Natural killer cell (primary cell): ENCODE measurements around the gene SUMF1. TPM values are rescaled to one million over a fixed set of nuclear protein-coding genes. Genes with fewer than 3 reads are reported as not detected.

Experiments used
- ATAC-seq, 3 donors: fragments of 150-1000 bp in 2 of 3; fragments of 200-7000 bp in 1 of 3; cut with Tn5 transposase; 1 replicate in 1 of 3; 2 replicates in 2 of 3; pipeline ENCODE4 v1.10.0; 2021; ENCODE audit warnings: mild to moderate bottlenecking in 2 of 3, moderate library complexity in 2 of 3
- DNase-seq, 2 donors: peaks; one replicate each; pipeline versions ENCODE4 v3.0.0 to v3.0.0-alpha.2; 2013 to 2021; ENCODE audit warnings: mixed read lengths in 1 of 2
- H3K27ac ChIP-seq: one replicate; pipeline ENCODE4 v1.5.1; 2013; ENCODE audit warnings: mild to moderate bottlenecking, low read length
- H3K27me3 ChIP-seq: one replicate; pipeline ENCODE4 v1.6.1; 2013; ENCODE audit warnings: low read length; ENCODE audit not compliant: control insufficient read depth, insufficient read depth
- H3K36me3 ChIP-seq: one replicate; pipeline ENCODE4 v1.6.1; 2013; ENCODE audit warnings: low read length; ENCODE audit not compliant: control insufficient read depth, insufficient read depth
- H3K4me1 ChIP-seq: one replicate; pipeline ENCODE4 v1.6.1; 2013; ENCODE audit warnings: low read length; ENCODE audit not compliant: control insufficient read depth, insufficient read depth
- H3K4me3 ChIP-seq: one replicate; pipeline ENCODE4 v1.5.1; 2013; ENCODE audit warnings: low read length
- H3K9me3 ChIP-seq: one replicate; pipeline ENCODE4 v1.6.1; 2013; ENCODE audit warnings: low read length; ENCODE audit not compliant: control insufficient read depth, insufficient read depth
- H3K27ac Mint-ChIP-seq, 2 donors: one replicate each; pipeline ENCODE4 v1.8.0; 2022; ENCODE audit warnings: mild to moderate bottlenecking in 2 of 2, mixed read lengths in 2 of 2, moderate library complexity in 1 of 2
- H3K27me3 Mint-ChIP-seq, 2 donors: one replicate each; pipeline ENCODE4 v1.8.0; 2022; ENCODE audit warnings: low read depth in 2 of 2, mixed read lengths in 2 of 2
- H3K36me3 Mint-ChIP-seq: one replicate; pipeline ENCODE4 v1.8.0; 2022; ENCODE audit warnings: mixed read lengths
- H3K4me1 Mint-ChIP-seq, 2 donors: one replicate each; pipeline ENCODE4 v1.8.0; 2022; ENCODE audit warnings: mixed read lengths in 2 of 2
- H3K4me3 Mint-ChIP-seq: one replicate; pipeline ENCODE4 v1.8.0; 2022; ENCODE audit warnings: mild to moderate bottlenecking, moderate library complexity, mixed read lengths
- H3K9me3 Mint-ChIP-seq, 2 donors: one replicate each; pipeline ENCODE4 v1.8.0; 2022; ENCODE audit warnings: mixed read lengths in 2 of 2
- WGBS: methylation state at CpG from one replicate; pipeline ENCODE4 v1.1.7; 2013; ENCODE audit warnings: missing lambda C conversion rate; ENCODE audit not compliant: insufficient coverage; 5-methylcytosine and 5-hydroxymethylcytosine counted together
- intact Hi-C: fragments of 100-400 bp; cut with micrococcal nuclease; formaldehyde crosslinking; loops from one replicate; pipeline ENCODE4 v1.14.2; 2022
- total RNA-seq, 4 donors: library from RNA; stranded (reverse); fragments of 120-200 nt in 1 of 4; gene quantifications; one replicate each; pipeline versions ENCODE4 v1.2.3 to v1.2.4, GENCODE V29; 2013 to 2022
- TF ChIP-seq, protein P1 (sequence below): fragments of 200-600 bp; IDR thresholded peaks from one replicate; pipeline ENCODE4 v1.8.0; 2022; ENCODE audit warnings: antibody characterized with exemption

Gene SUMF1
- total RNA-seq, 3 donors from 2014 or later (not counting 1 experiment from before 2014, with no cell fraction given), result 16.3 to 19.8 (median 19.3) TPM

DNA sequence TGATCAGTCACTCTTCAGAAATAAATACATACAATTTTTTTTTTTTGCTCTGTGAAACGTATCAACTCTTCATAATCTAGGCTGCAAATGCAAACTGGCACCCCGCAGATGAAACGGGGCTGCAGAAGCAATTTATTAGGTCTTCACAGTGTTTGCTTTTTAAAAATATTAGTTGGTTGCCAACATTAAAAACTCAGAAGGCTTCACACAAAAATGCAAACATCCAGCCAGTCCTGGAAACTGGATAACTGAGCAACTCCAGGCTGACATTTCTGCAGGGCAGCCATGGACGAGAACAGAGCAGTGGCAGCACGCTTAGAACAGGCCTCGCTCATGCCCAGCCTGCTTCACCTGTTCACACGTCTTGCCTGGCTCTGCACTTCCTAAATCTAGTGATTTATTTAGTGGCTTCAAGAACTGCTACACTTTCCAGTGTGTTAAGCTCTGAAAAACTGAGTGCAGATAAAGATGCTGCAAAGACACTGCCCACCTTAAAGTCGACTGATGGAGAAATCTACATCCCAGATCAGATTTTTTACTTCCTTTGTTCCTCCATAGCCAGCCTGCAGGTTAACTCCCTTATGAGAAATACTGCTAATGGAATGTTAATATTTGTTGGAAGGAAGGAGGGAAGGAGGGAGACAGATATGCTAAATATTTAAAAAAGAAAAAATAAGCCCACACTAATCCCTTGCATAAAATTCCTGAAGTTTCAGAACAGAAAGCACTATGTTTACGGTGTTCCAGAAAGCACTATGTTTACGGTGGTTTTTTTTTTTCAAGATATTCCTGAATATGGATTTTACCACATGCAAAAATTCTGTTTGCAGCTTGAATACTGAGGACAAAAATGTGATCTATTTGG lies 110.3 kb downstream of the SUMF1 start:
- Mint-ChIP-seq H3K27ac (peak overlapping the region in 1 of 2 donors; percentile 25), H3K4me3 (no peak overlapping the region), H3K4me1 (peaks cover 8 to 12% of the 10 kb centered on the region in 2 donors), H3K9me3 (no peaks in the 10 kb centered on the region), H3K36me3 (no peaks in the 10 kb centered on the region), H3K27me3 (no peaks in the 10 kb centered on the region)
- no peak for DNase-seq
- ATAC-seq, result no peak
- Histone ChIP-seq H3K27me3 (no peaks in the 10 kb centered on the region), H3K4me3 (no peak overlapping the region), H3K9me3 (no peaks in the 10 kb centered on the region), H3K36me3 (peaks cover 1% of the 10 kb centered on the region), H3K27ac (no peak overlapping the region), H3K4me1 (peaks cover 2% of the 10 kb centered on the region)
- TF ChIP-seq, protein P1, sequence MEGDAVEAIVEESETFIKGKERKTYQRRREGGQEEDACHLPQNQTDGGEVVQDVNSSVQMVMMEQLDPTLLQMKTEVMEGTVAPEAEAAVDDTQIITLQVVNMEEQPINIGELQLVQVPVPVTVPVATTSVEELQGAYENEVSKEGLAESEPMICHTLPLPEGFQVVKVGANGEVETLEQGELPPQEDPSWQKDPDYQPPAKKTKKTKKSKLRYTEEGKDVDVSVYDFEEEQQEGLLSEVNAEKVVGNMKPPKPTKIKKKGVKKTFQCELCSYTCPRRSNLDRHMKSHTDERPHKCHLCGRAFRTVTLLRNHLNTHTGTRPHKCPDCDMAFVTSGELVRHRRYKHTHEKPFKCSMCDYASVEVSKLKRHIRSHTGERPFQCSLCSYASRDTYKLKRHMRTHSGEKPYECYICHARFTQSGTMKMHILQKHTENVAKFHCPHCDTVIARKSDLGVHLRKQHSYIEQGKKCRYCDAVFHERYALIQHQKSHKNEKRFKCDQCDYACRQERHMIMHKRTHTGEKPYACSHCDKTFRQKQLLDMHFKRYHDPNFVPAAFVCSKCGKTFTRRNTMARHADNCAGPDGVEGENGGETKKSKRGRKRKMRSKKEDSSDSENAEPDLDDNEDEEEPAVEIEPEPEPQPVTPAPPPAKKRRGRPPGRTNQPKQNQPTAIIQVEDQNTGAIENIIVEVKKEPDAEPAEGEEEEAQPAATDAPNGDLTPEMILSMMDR, result no peak
- WGBS, result 96% methylated on average over 10 of the region's 10 CpGs
- intact Hi-C loops, result loop anchor here (10.0 kb wide), 1 partner anchor 628 kb away; no protein-coding TSS in a partner anchor

DNA sequence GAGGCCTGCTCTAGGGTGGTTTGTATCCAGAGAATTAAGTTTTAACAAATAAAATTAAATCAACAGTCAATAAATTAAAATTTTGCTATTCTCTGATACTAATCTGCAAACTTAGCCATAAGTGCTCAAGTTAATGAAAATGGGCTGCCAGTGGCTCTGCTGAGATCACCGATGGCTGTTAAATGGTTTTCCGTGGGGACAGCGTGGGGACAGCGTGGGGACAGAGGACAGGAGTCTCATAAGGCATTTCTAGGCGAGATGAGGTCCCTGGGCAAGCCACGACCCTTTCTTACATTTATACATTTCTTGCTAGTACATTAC lies 110.9 kb downstream of the SUMF1 start:
- Histone ChIP-seq H3K4me1 (peaks cover 3% of the 10 kb centered on the region), H3K27me3 (no peaks in the 10 kb centered on the region), H3K27ac (no peak overlapping the region), H3K9me3 (no peaks in the 10 kb centered on the region), H3K4me3 (no peak overlapping the region), H3K36me3 (no peaks in the 10 kb centered on the region)
- no peak for DNase-seq
- Mint-ChIP-seq H3K4me3 (no peak overlapping the region), H3K4me1 (peaks cover 14 to 18% of the 10 kb centered on the region in 2 donors), H3K9me3 (no peaks in the 10 kb centered on the region), H3K36me3 (no peaks in the 10 kb centered on the region), H3K27me3 (no peaks in the 10 kb centered on the region), H3K27ac (no peak overlapping the region)
- WGBS, result 97% methylated on average over 6 of the region's 6 CpGs
- TF ChIP-seq, protein P1, result no peak
- intact Hi-C loops, result loop anchor here (10.0 kb wide), 1 partner anchor 629 kb away; no protein-coding TSS in a partner anchor
- no peak for ATAC-seq

DNA sequence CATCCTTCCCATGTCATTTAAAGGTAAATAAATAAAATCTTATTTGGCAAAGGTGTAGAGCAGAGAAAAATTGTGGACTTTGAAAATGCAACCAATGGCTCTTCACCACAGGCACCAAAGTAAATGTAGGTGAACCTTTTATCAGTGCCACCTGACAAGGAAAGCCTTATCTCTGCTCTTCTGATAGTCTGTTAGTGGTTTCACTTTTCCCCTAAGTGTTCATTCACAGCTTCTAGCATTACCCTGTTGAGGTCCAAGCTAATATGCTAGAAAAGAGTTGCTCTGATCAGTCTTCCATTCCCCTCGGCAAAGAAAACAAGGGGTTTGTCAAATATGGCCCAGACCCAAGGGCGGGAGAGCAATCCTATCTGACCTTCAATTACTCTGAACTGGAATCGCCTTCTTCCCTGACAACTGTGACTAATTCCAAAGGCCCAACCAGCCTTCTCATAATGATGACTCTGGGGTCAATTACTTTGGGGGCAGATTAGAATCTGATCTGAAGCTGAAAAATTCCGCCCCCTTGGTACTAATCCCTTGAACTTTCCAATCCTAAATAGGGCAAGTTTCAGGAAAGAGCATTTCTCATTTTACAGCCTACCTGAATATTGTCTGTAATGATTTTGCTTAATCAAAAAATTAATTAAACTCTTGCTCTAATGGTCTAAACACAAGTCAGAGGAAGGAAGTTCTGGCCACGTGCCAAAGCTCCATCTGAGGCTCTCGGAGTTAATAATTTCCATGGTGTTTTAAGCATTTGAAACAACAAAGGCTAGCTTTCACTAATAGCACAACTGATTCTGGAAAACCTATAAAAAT lies 111.5 kb downstream of the SUMF1 start:
- no peak for ATAC-seq
- H3K4me3 ChIP-seq, result no peak overlapping the region
- peak overlapping the region; percentile 12 to 58 for H3K27ac Mint-ChIP-seq
- TF ChIP-seq, protein P1, result no peak
- 79% methylated on average over 6 of the region's 6 CpGs for WGBS
- H3K27me3 Mint-ChIP-seq, result no peaks in the 10 kb centered on the region
- intact Hi-C loops, result loop anchor here (10.0 kb wide), 1 partner anchor 629 kb away; no protein-coding TSS in a partner anchor
- peaks cover 18 to 23% of the 10 kb centered on the region in 2 donors for H3K4me1 Mint-ChIP-seq
- H3K27me3 ChIP-seq, result no peaks in the 10 kb centered on the region
- no peaks in the 10 kb centered on the region for H3K36me3 Mint-ChIP-seq
- no peaks in the 10 kb centered on the region for H3K9me3 Mint-ChIP-seq
- H3K27ac ChIP-seq, result no peak overlapping the region
- no peaks in the 10 kb centered on the region for H3K9me3 ChIP-seq
- peaks cover 3% of the 10 kb centered on the region for H3K4me1 ChIP-seq
- no peaks in the 10 kb centered on the region for H3K36me3 ChIP-seq
- DNase-seq, result no peak
- no peak overlapping the region for H3K4me3 Mint-ChIP-seq
